GM21786 (cell line): ENCODE results near the gene RPS23.
"Not testable (repeated sequence)": the region's sequence is repeated elsewhere in the genome, so short reads cannot be mapped to it uniquely, and the experiment has no call there.

Source experiments
- ATAC-seq: cut with Tn5 transposase; IDR thresholded peaks from one replicate; pipeline ENCODE4 v1.9.1; 2021; ENCODE audit not compliant: unreplicated experiment

The RPS23 gene

GRCh38 chr5:82290908-82291307 lies 12.8 kb upstream of the RPS23 start:
- no peak for ATAC-seq

- no peak for ATAC-seq
Measured at GRCh38 chr5:82290005-82290404, 11.9 kb upstream of the RPS23 start.

GRCh38 chr5:82287625-82288024 lies 9.5 kb upstream of the RPS23 start:
- ATAC-seq = no peak

- no peak for ATAC-seq
Measured at GRCh38 chr5:82285206-82285605, 7.1 kb upstream of the RPS23 start.

GRCh38 chr5:82283893-82284292 lies 5.7 kb upstream of the RPS23 start:
- no peak for ATAC-seq

- no peak for ATAC-seq
Measured at GRCh38 chr5:82278711-82279370, 687 bp upstream of the RPS23 start.

GRCh38 chr5:82277613-82277986 lies 554 bp downstream of the RPS23 start:
- ATAC-seq = no peak

GRCh38 chr5:82276800-82277612 lies 1.1 kb downstream of the RPS23 start:
- no peak for ATAC-seq

GRCh38 chr5:82275216-82275664 lies 2.9 kb downstream of the RPS23 start:
- no peak for ATAC-seq

- no peak for ATAC-seq
Measured at GRCh38 chr5:82274343-82275211, 3.6 kb downstream of the RPS23 start.

GRCh38 chr5:82273426-82273825 lies 4.7 kb downstream of the RPS23 start:
- not testable (repeated sequence) for ATAC-seq

- not testable (repeated sequence) for ATAC-seq
Measured at GRCh38 chr5:82272571-82273356, 5.4 kb downstream of the RPS23 start.

GRCh38 chr5:82269363-82269762 lies 8.8 kb downstream of the RPS23 start:
- not testable (repeated sequence) for ATAC-seq

GRCh38 chr5:82267297-82267933 lies 10.7 kb downstream of the RPS23 start:
- not testable (repeated sequence) for ATAC-seq

- ATAC-seq = no peak
Measured at GRCh38 chr5:82265047-82265446, 13.1 kb downstream of the RPS23 start.

- ATAC-seq = no peak
Measured at GRCh38 chr5:82259172-82259800, 18.9 kb downstream of the RPS23 start.

- ATAC-seq = no peak
Measured at GRCh38 chr5:82257729-82258128, 20.4 kb downstream of the RPS23 start.

- ATAC-seq = no peak
Measured at GRCh38 chr5:82257247-82257646, 20.9 kb downstream of the RPS23 start.

GRCh38 chr5:82255844-82256243 lies 22.3 kb downstream of the RPS23 start:
- ATAC-seq = no peak

- no peak for ATAC-seq
Measured at GRCh38 chr5:82252744-82253143, 25.4 kb downstream of the RPS23 start.
